Stimulated activated CD8-positive, alpha-beta memory T cell treated with anti-CD3 and anti-CD28 coated beads, Interleukin-12 subunit alpha, Interleukin-12 subunit beta, amount 100 ng/mL, for 4 hours (primary cell): ENCODE measurements around the gene ODF2.
A peak's percentile ranks its signal among the peaks of the same experiment; 100 is the strongest.
"Not testable (repeated sequence)": the region's sequence is repeated elsewhere in the genome, so short reads cannot be mapped to it uniquely, and the experiment has no call there.

ENCODE experiments used
- DNase-seq: peaks from one replicate; pipeline ENCODE4 v3.0.0-alpha.2; 2020; ENCODE audit warnings: low read depth

ODF2 gene

GRCh38 chr9:128455849-128456612, at the start of gene ODF2:
Gene ODF2 (plus strand): TSS chr9:128456006. CDS start chr9:128456092, 86 bp downstream.
- DNase-seq, result peak; percentile 98

- DNase-seq, result no peak
Measured at GRCh38 chr9:128406848-128407391, 48.9 kb upstream of the ODF2 start.

- no peak for DNase-seq
Measured at GRCh38 chr9:128408963-128409431, 46.8 kb upstream of the ODF2 start.

GRCh38 chr9:128409450-128409849, 46.4 kb upstream of the ODF2 start:
- DNase-seq, result no peak

GRCh38 chr9:128409978-128410377, 45.8 kb upstream of the ODF2 start:
- no peak for DNase-seq

- no peak for DNase-seq
Measured at GRCh38 chr9:128411364-128412119, 44.3 kb upstream of the ODF2 start.

- peak; percentile 11 for DNase-seq
Measured at GRCh38 chr9:128412120-128412790, 43.6 kb upstream of the ODF2 start.

GRCh38 chr9:128413728-128414127, 42.1 kb upstream of the ODF2 start:
- not testable (repeated sequence) for DNase-seq

- DNase-seq, result no peak
Measured at GRCh38 chr9:128414461-128414860, 41.3 kb upstream of the ODF2 start.

GRCh38 chr9:128415281-128415680, 40.5 kb upstream of the ODF2 start:
- DNase-seq, result no peak

- DNase-seq, result no peak
Measured at GRCh38 chr9:128416014-128416413, 39.8 kb upstream of the ODF2 start.

- no peak for DNase-seq
Measured at GRCh38 chr9:128416432-128417019, 39.3 kb upstream of the ODF2 start.

GRCh38 chr9:128419061-128419925, 36.5 kb upstream of the ODF2 start:
- no peak for DNase-seq

- peak; percentile 68 for DNase-seq
Measured at GRCh38 chr9:128420060-128420650, 35.7 kb upstream of the ODF2 start.

- DNase-seq, result peak; percentile 40
Measured at GRCh38 chr9:128420651-128421481, 34.9 kb upstream of the ODF2 start, which contains the start of gene CERCAM. Gene CERCAM (plus strand): TSS chr9:128420857. CDS start chr9:128420878, 21 bp downstream.

GRCh38 chr9:128421482-128421996, 34.3 kb upstream of the ODF2 start:
- no peak for DNase-seq

GRCh38 chr9:128422022-128422782, 33.6 kb upstream of the ODF2 start:
- DNase-seq, result not testable (repeated sequence)

- DNase-seq, result no peak
Measured at GRCh38 chr9:128422783-128423150, 33.0 kb upstream of the ODF2 start.

GRCh38 chr9:128423356-128423755, 32.5 kb upstream of the ODF2 start:
- DNase-seq, result not testable (repeated sequence)
